ENCODE results near the gene ADAM29. TPM values are rescaled to one million over a fixed set of nuclear protein-coding genes. Genes with fewer than 3 reads are reported as not detected.
A peak's percentile ranks its signal among the peaks of the same experiment; 100 is the strongest.
"Not testable (repeated sequence)": the region's sequence is repeated elsewhere in the genome, so short reads cannot be mapped to it uniquely, and the experiment has no call there.

Gene ADAM29
- total RNA-seq, 1 donor from 2014 or later, result not detected

- TF ChIP-seq, protein P1, sequence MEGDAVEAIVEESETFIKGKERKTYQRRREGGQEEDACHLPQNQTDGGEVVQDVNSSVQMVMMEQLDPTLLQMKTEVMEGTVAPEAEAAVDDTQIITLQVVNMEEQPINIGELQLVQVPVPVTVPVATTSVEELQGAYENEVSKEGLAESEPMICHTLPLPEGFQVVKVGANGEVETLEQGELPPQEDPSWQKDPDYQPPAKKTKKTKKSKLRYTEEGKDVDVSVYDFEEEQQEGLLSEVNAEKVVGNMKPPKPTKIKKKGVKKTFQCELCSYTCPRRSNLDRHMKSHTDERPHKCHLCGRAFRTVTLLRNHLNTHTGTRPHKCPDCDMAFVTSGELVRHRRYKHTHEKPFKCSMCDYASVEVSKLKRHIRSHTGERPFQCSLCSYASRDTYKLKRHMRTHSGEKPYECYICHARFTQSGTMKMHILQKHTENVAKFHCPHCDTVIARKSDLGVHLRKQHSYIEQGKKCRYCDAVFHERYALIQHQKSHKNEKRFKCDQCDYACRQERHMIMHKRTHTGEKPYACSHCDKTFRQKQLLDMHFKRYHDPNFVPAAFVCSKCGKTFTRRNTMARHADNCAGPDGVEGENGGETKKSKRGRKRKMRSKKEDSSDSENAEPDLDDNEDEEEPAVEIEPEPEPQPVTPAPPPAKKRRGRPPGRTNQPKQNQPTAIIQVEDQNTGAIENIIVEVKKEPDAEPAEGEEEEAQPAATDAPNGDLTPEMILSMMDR (IDR thresholded peaks at IDR 0.05), result no peak
- TF ChIP-seq EZH2phosphoT487 (IDR thresholded peaks at IDR 0.05) (no peak), EZH2 (IDR thresholded peaks at IDR 0.05) (no peak)
- no peaks in the 10 kb centered on the region for H3K36me3 Mint-ChIP-seq
- peaks cover 2% of the 10 kb centered on the region for H3K4me1 Mint-ChIP-seq
- no peak for DNase-seq (ENCODE audit: low spot score)
- Histone ChIP-seq H3K36me3 (no peaks in the 10 kb centered on the region), H3K27me3 (no peaks in the 10 kb centered on the region), H3K4me2 (no peak overlapping the region), H2AFZ (replicated peaks) (no peak overlapping the region), H3K27ac (no peak overlapping the region), H4K20me1 (ENCODE audit: low read depth) (no peaks in the 10 kb centered on the region), H3K4me3 (no peak overlapping the region), H3F3A (ENCODE audit: low read depth) (no peaks in the 10 kb centered on the region), H3K9me3 (ENCODE audit: low read depth) (peaks cover 4% of the 10 kb centered on the region), H3K4me1 (no peaks in the 10 kb centered on the region), H3K79me2 (ENCODE audit: low read depth) (no peaks in the 10 kb centered on the region), H3K9ac (no peak overlapping the region)
- H3K27me3 Mint-ChIP-seq (ENCODE audit: insufficient read depth, low read depth), result no peaks in the 10 kb centered on the region
- H3K9me3 Mint-ChIP-seq, result peaks cover 2% of the 10 kb centered on the region
- no peak overlapping the region for H3K27ac Mint-ChIP-seq
- no peak overlapping the region for H3K4me3 Mint-ChIP-seq
Observed at GRCh38 chr4:174871407-174871806, 46.8 kb upstream of the ADAM29 start.

- H3K27me3 ChIP-seq; H4K20me1 ChIP-seq (ENCODE audit: low read depth); H3K9ac ChIP-seq; H3K9me3 Mint-ChIP-seq; H3K4me1 Mint-ChIP-seq; H3K27me3 Mint-ChIP-seq (ENCODE audit: insufficient read depth, low read depth); H3K27ac ChIP-seq; H3K4me3 Mint-ChIP-seq; H3K36me3 ChIP-seq; H2AFZ ChIP-seq (replicated peaks); H3K36me3 Mint-ChIP-seq; H3K4me2 ChIP-seq; H3K9me3 ChIP-seq (ENCODE audit: low read depth); H3F3A ChIP-seq (ENCODE audit: low read depth); H3K79me2 ChIP-seq (ENCODE audit: low read depth); H3K4me1 ChIP-seq; DNase-seq (ENCODE audit: low spot score); H3K27ac Mint-ChIP-seq; H3K4me3 ChIP-seq: not testable (repeated sequence)
Observed at GRCh38 chr4:174873146-174873545, 45.0 kb upstream of the ADAM29 start.

- no peak overlapping the region for H3K27ac Mint-ChIP-seq
- H3K4me3 Mint-ChIP-seq, result no peak overlapping the region
Observed at GRCh38 chr4:174873931-174874330, 44.2 kb upstream of the ADAM29 start.

GRCh38 chr4:174874898-174875297, 43.3 kb upstream of the ADAM29 start:
- no peaks in the 10 kb centered on the region for H3K27me3 Mint-ChIP-seq (ENCODE audit: insufficient read depth, low read depth)
- Histone ChIP-seq H3K4me1 (no peaks in the 10 kb centered on the region), H3F3A (ENCODE audit: low read depth) (no peaks in the 10 kb centered on the region), H2AFZ (replicated peaks) (no peak overlapping the region), H3K79me2 (ENCODE audit: low read depth) (no peaks in the 10 kb centered on the region), H3K9ac (no peak overlapping the region), H3K9me3 (ENCODE audit: low read depth) (no peaks in the 10 kb centered on the region), H3K27ac (no peak overlapping the region), H3K36me3 (no peaks in the 10 kb centered on the region), H3K27me3 (no peaks in the 10 kb centered on the region), H3K4me2 (no peak overlapping the region), H4K20me1 (ENCODE audit: low read depth) (no peaks in the 10 kb centered on the region), H3K4me3 (no peak overlapping the region)
- TF ChIP-seq EZH2 (IDR thresholded peaks at IDR 0.05) (no peak), EZH2phosphoT487 (IDR thresholded peaks at IDR 0.05) (no peak)
- TF ChIP-seq, protein P1 (IDR thresholded peaks at IDR 0.05), result no peak
- H3K4me1 Mint-ChIP-seq, result no peaks in the 10 kb centered on the region
- H3K4me3 Mint-ChIP-seq, result no peak overlapping the region
- no peak overlapping the region for H3K27ac Mint-ChIP-seq
- no peaks in the 10 kb centered on the region for H3K9me3 Mint-ChIP-seq
- H3K36me3 Mint-ChIP-seq, result no peaks in the 10 kb centered on the region
- DNase-seq (ENCODE audit: low spot score), result no peak

More at GRCh38 chr4:174873931-174874330, 44.2 kb upstream of the ADAM29 start:
- no peak overlapping the region for H3K4me2 ChIP-seq
- no peak overlapping the region for H3K9ac ChIP-seq
- peak; percentile 41 for DNase-seq (ENCODE audit: low spot score)
- no peaks in the 10 kb centered on the region for H4K20me1 ChIP-seq (ENCODE audit: low read depth)
- no peaks in the 10 kb centered on the region for H3K36me3 ChIP-seq
- H3K27ac ChIP-seq, result no peak overlapping the region
- H3F3A ChIP-seq (ENCODE audit: low read depth), result no peaks in the 10 kb centered on the region
- TF ChIP-seq EZH2 (IDR thresholded peaks at IDR 0.05) (no peak), EZH2phosphoT487 (IDR thresholded peaks at IDR 0.05) (no peak)
- TF ChIP-seq, protein P1 (IDR thresholded peaks at IDR 0.05), result peak; percentile 62
- H3K27me3 ChIP-seq, result no peaks in the 10 kb centered on the region
- Mint-ChIP-seq H3K9me3 (no peaks in the 10 kb centered on the region), H3K27me3 (ENCODE audit: insufficient read depth, low read depth) (no peaks in the 10 kb centered on the region), H3K36me3 (no peaks in the 10 kb centered on the region), H3K4me1 (no peaks in the 10 kb centered on the region)
- no peak overlapping the region for H3K4me3 ChIP-seq
- no peak overlapping the region for H2AFZ ChIP-seq (replicated peaks)
- no peaks in the 10 kb centered on the region for H3K79me2 ChIP-seq (ENCODE audit: low read depth)
- no peaks in the 10 kb centered on the region for H3K4me1 ChIP-seq
- no peaks in the 10 kb centered on the region for H3K9me3 ChIP-seq (ENCODE audit: low read depth)

Data from neural progenitor cell (in vitro differentiated cells).